Right lobe of liver (tissue), 6 donors: ENCODE data around the gene MYO3A. TPM values are rescaled to one million over a fixed set of nuclear protein-coding genes. Genes with fewer than 3 reads are reported as not detected.

Source experiments
- ATAC-seq, 4 donors: fragments of 200-7000 bp; cut with Tn5 transposase; one replicate each; pipeline ENCODE4 v1.9.1; 2020; ENCODE audit warnings: mild to moderate bottlenecking in 4 of 4, moderate library complexity in 4 of 4
- DNase-seq, 3 donors: peaks; one replicate each; pipeline ENCODE4 v3.0.0-alpha.2; 2020
- H3K27ac ChIP-seq, 3 donors: fragments of 200-600 bp; one replicate each; pipeline ENCODE4 v1.8.0; 2022
- H3K27me3 ChIP-seq, 2 donors: fragments of 200-600 bp; one replicate each; pipeline ENCODE4 v1.8.0; 2022
- H3K36me3 ChIP-seq, 4 donors: fragments of 200-600 bp; sonication (generic) in 1 of 4; one replicate each; pipeline versions ENCODE4 v1.5.1 to v1.8.0; 2017 to 2022; ENCODE audit warnings: control low read depth in 1 of 4
- H3K4me1 ChIP-seq, 4 donors: fragments of 200-600 bp; sonication (generic) in 1 of 4; one replicate each; pipeline versions ENCODE4 v1.5.1 to v1.8.0; 2017 to 2022; ENCODE audit warnings: control low read depth in 1 of 4
- H3K4me3 ChIP-seq, 3 donors: fragments of 200-600 bp; one replicate each; pipeline ENCODE4 v1.8.0; 2022
- H3K9me3 ChIP-seq, 4 donors: fragments of 200-600 bp; sonication (generic) in 1 of 4; one replicate each; pipeline versions ENCODE4 v1.5.1 to v1.8.0; 2017 to 2022; ENCODE audit warnings: control low read depth in 1 of 4
- CTCF ChIP-seq, 4 donors: fragments of 200-600 bp in 3 of 4; fragments of 450-650 bp in 1 of 4; IDR thresholded peaks; one replicate each; pipeline versions ENCODE4 v1.5.1 to v1.8.0; 2016 to 2022; ENCODE audit warnings: antibody characterized with exemption in 4 of 4, mild to moderate bottlenecking in 2 of 4
- POLR2A ChIP-seq: fragments of 450-650 bp; IDR thresholded peaks from one replicate; pipeline ENCODE4 v1.6.1; 2017; ENCODE audit warnings: antibody characterized with exemption, mild to moderate bottlenecking
- WGBS: methylation state at CpG from one replicate; pipeline ENCODE4 v1.1.6; 2018; ENCODE audit warnings: low coverage, low lambda C conversion rate; ENCODE audit not compliant: insufficient coverage; ENCODE audit errors: missing lambda C conversion rate; 5-methylcytosine and 5-hydroxymethylcytosine counted together
- intact Hi-C, 2 donors: fragments of 100-400 bp; cut with DNase I; formaldehyde crosslinking; loops; one replicate each; pipeline versions ENCODE4 v1.11.2 to v1.14.1; 2022
- total RNA-seq, 6 experiments: library from RNA; depleted of rRNA in 2 of 6; stranded (reverse); fragments of >200 nt in 2 of 6; fragmentation: NEBNext Ultra II Directional in 3 of 6; extraction: Animal tissue kit (Norgen Biotek cat#: 25700) in 3 of 6; gene quantifications; one replicate each; pipeline versions ENCODE4 v1.1.0 to v1.2.4, GENCODE V29; 2016 to 2023
- donor health status: DM: no; HTN: yes; CAD: no.
- donor health status: DM: no; HTN: no; CAD: no.
- donor health status: DM: no; HTN: no; CAD: no.
- donor health status: DM: no; HTN: yes; CAD: no.
- donor health status: DM: no; HTN: yes; CAD: no.

MYO3A gene
- total RNA-seq, 6 experiments from 2014 or later: 0.04 to 0.12 (median 0.12) TPM; not detected in 3

- H3K4me3 ChIP-seq: no peak within 1 kb of the TSS
- intact Hi-C loops: no loop called here
- no peak within 1 kb of the TSS for H3K27ac ChIP-seq
- DNase-seq (no peak), ATAC-seq (no peak)
- 1% methylated on average over 49 of the region's 60 CpGs for WGBS
- H3K27me3 ChIP-seq: peaks cover 5 to 62% of the 10 kb centered on the region in 2 donors
- H3K36me3 ChIP-seq: no peaks in the 10 kb centered on the region
- no peak for TF ChIP-seq POLR2A
- TF ChIP-seq CTCF (IDR thresholded peaks at IDR 0.05): no peak
- no peaks in the 10 kb centered on the region for H3K9me3 ChIP-seq
- peaks cover 0 to 22% (median 0%) of the 10 kb centered on the region in 4 donors for H3K4me1 ChIP-seq
Observed at GRCh38 chr10:26216585-26217395, 282.8 kb downstream of the MYO3A start, which contains the start of gene GAD2. Gene GAD2, plus strand, starts transcription at chr10:26216774. Its CDS starts 36 bp downstream, at chr10:26216810.

- ATAC-seq: peak in 1 of 4 donors; percentile 31
Observed at GRCh38 chr10:26217396-26218086, 283.5 kb downstream of the MYO3A start.

GRCh38 chr10:26219676-26220075 is 285.6 kb downstream of the MYO3A start:
- Histone ChIP-seq H3K36me3 (no peaks in the 10 kb centered on the region), H3K4me1 (peaks cover 0 to 22% (median 0%) of the 10 kb centered on the region in 4 donors), H3K27me3 (peaks cover 5 to 45% of the 10 kb centered on the region in 2 donors), H3K9me3 (no peaks in the 10 kb centered on the region), H3K27ac (no peak overlapping the region), H3K4me3 (no peak overlapping the region)
- intact Hi-C loops: no loop called here
- DNase-seq (no peak), ATAC-seq (no peak)
- TF ChIP-seq CTCF (IDR thresholded peaks at IDR 0.05): no peak
- TF ChIP-seq POLR2A: no peak
- 58% methylated on average over 1 of the region's 1 CpG for WGBS

More at GRCh38 chr10:26217396-26218086, 283.5 kb downstream of the MYO3A start:
- TF ChIP-seq POLR2A: no peak
- TF ChIP-seq CTCF (IDR thresholded peaks at IDR 0.05): no peak
- WGBS: 6% methylated on average over 36 of the region's 64 CpGs
- peaks cover 0 to 22% (median 0%) of the 10 kb centered on the region in 4 donors for H3K4me1 ChIP-seq
- H3K9me3 ChIP-seq: no peaks in the 10 kb centered on the region
- H3K4me3 ChIP-seq: no peak overlapping the region
- intact Hi-C loops: no loop called here
- no peaks in the 10 kb centered on the region for H3K36me3 ChIP-seq
- no peak overlapping the region for H3K27ac ChIP-seq
- H3K27me3 ChIP-seq: peaks cover 5 to 55% of the 10 kb centered on the region in 2 donors
- DNase-seq: no peak

- intact Hi-C loops: no loop called here
- no peaks in the 10 kb centered on the region for H3K36me3 ChIP-seq
- no peak for ATAC-seq
- H3K27ac ChIP-seq: no peak overlapping the region
- no peak for DNase-seq
- TF ChIP-seq CTCF (IDR thresholded peaks at IDR 0.05) (no peak), POLR2A (no peak)
- H3K9me3 ChIP-seq: no peaks in the 10 kb centered on the region
- no peak overlapping the region for H3K4me3 ChIP-seq
- peaks cover 5 to 41% of the 10 kb centered on the region in 2 donors for H3K27me3 ChIP-seq
- peaks cover 0 to 20% (median 0%) of the 10 kb centered on the region in 4 donors for H3K4me1 ChIP-seq
Observed at GRCh38 chr10:26220901-26221300, 286.9 kb downstream of the MYO3A start.
